ENCODE measurements around the gene METTL1. TPM values are rescaled to one million over a fixed set of nuclear protein-coding genes. Genes with fewer than 3 reads are reported as not detected.

Gene METTL1
- polyA plus RNA-seq, 1 donor from 2014 or later, result 15.9 TPM

DNA sequence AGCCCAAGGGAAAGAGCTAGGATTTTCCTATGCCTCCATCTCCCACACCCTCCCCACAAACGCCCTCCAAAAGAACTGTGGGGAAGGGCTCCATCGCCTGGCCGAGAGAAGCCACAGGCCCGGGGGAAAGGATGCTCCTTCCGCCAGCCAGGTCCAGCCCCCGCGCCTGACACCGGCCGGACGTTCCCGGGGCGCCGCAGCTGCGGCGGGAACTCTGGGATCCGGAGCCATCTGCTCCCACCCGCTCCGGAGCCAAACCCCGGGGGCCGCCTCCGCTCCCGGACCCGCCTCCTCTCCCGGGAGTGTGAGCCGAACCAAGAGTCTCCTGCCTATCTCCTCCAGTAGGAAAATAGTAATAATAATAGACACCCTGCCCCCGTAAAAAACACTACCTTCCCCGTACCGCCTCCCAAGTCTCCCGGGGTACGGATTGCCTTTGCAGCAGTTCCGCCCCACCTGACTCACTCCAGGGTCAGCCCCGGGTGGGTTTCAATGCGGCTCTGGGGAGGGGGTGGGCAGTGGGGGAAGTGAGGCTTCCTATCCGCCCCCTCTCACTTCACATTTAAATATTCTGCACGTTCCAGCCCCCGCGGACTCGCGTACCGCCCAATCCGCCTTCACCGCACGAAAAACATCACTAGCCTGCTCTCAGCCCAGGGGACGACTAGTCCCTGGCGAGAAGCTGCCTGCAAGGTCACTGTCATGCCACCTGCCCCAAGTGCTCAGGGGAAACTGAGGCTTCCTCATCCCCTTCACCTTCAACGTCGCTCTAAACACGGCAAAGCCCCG lies 35.8 kb downstream of the METTL1 start:
- no peaks in the 10 kb centered on the region for H3K9me3 Mint-ChIP-seq
- peaks cover 10 to 20% (median 11%) of the 10 kb centered on the region in 3 donors for H3K4me1 Mint-ChIP-seq
- H3K36me3 Mint-ChIP-seq, result peaks cover 8% of the 10 kb centered on the region
- peaks cover 2% of the 10 kb centered on the region for H3K27me3 Mint-ChIP-seq
- H3K27ac Mint-ChIP-seq, result peak overlapping the region in 1 of 3 donors; percentile 59
- H3K4me3 Mint-ChIP-seq, result no peak overlapping the region

DNA sequence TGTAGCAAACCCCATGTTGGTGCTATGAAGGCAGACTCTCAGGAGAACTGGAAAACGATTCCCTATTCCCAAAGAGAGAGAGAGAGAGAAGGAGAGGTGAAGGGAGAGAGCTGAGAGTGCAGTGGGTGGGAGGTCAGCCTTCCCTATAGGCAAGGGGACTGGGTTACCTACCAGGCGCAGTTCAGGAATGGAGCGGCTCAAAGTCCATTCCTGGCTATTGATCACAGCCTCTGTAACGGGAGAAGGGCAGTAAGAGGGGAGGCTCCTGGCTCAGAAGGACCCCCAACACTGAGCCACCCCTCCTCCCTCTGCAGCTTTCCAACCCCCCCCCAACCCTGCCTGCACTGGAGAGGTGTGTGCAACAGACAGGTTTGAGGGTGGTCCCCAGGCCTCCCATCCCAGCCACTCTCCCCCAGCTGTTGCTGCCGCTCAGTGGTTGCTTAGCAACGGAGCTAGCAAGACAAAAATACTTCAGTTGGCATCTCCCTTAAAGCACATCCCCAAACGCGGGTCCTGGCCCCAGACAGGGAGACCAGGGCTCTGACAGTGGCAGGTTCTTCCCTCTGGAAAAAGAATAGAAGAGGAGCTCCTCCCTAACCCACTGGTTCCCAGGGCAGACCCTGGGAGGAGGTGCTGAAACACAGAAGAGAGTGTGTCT lies 36.6 kb downstream of the METTL1 start:
- H3K36me3 Mint-ChIP-seq, result peaks cover 8% of the 10 kb centered on the region
- H3K4me1 Mint-ChIP-seq, result peaks cover 3 to 14% (median 6%) of the 10 kb centered on the region in 3 donors
- no peaks in the 10 kb centered on the region for H3K27me3 Mint-ChIP-seq
- peak overlapping the region in 1 of 3 donors; percentile 23 for H3K27ac Mint-ChIP-seq
- H3K9me3 Mint-ChIP-seq, result no peaks in the 10 kb centered on the region
- peak overlapping the region in 2 of 4 donors; percentile 25 to 85 for H3K4me3 Mint-ChIP-seq

- peak overlapping the region in 1 of 4 donors; percentile 25 for H3K4me3 Mint-ChIP-seq
- peaks cover 3 to 11% (median 4%) of the 10 kb centered on the region in 3 donors for H3K4me1 Mint-ChIP-seq
- H3K27me3 Mint-ChIP-seq, result no peaks in the 10 kb centered on the region
- H3K27ac Mint-ChIP-seq, result peak overlapping the region in 2 of 3 donors; percentile 23 to 89
- peaks cover 8% of the 10 kb centered on the region for H3K36me3 Mint-ChIP-seq
- no peaks in the 10 kb centered on the region for H3K9me3 Mint-ChIP-seq
These were observed 37.3 kb downstream of the METTL1 start for GRCh38 chr12:57734591-57734990.

DNA sequence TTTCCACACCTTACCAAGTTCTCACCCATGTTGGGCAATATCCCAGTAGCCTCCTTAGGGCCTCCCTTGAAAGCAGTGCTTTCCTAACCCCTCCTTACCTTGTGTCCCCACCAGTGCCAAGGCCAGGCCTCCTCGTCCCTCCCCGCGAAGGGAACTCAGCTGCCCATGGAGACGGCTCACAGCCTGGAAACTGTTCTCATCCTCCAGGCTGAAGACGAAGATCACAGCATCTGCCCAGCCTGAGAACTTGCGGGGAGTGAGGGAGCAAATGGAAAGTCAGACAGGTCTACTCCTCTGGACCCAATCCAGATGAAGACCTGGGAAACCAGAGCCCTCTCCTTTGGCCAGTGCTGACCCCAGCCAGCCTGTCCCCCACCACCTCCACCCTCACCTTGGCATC lies 38.0 kb downstream of the METTL1 start:
- no peak overlapping the region for H3K27ac Mint-ChIP-seq
- peaks cover 8% of the 10 kb centered on the region for H3K36me3 Mint-ChIP-seq
- no peaks in the 10 kb centered on the region for H3K9me3 Mint-ChIP-seq
- no peak overlapping the region for H3K4me3 Mint-ChIP-seq
- H3K27me3 Mint-ChIP-seq, result no peaks in the 10 kb centered on the region
- peaks cover 3 to 5% (median 3%) of the 10 kb centered on the region in 3 donors for H3K4me1 Mint-ChIP-seq

DNA sequence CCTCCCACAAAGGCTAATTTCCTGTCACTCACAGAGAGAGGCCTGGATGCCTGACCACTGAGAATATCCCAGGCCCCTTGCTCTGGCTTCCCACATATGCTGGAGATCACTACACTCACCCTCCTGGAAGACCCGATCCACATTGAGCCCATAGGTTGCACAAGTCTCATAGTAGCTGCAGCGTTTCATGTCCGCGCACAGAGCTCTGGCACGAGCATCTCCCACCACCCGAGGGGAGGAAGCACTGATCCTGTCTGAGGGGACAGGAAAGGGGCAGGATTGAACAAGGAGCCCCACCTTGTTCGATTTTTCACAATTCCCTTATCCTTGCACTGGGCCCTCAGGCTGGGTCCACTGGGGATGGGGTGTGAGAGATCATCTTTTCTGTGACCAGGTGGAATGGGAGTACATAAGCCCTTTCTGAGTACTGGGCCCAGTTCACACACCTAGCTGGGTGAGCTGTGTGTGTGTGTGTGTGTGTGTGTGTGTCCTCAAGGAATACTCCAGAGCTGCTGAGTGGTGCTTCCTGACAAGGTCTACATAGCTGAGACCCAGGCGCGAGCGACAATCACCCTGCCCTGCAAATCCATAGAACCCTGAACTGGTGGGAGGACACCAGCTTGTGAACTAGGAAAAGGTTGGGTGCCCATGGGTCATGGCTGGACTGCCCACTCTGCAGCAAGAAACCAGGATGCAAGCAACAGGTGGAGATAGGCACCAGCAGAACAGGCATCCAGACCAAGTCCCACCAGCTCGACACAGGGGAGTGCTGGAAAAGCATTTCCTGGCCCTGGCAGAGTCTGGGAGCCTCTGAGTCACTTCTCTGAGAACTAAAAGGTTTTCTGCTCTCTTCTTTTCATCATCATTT lies 38.9 kb downstream of the METTL1 start:
- Mint-ChIP-seq H3K27me3 (no peaks in the 10 kb centered on the region), H3K36me3 (peaks cover 8% of the 10 kb centered on the region), H3K9me3 (no peaks in the 10 kb centered on the region), H3K27ac (no peak overlapping the region), H3K4me1 (peaks cover 3 to 6% (median 4%) of the 10 kb centered on the region in 3 donors), H3K4me3 (no peak overlapping the region)

GRCh38 chr12:57732270-57732669 lies 39.6 kb downstream of the METTL1 start:
- Mint-ChIP-seq H3K27me3 (no peaks in the 10 kb centered on the region), H3K36me3 (peaks cover 9% of the 10 kb centered on the region), H3K4me3 (no peak overlapping the region), H3K9me3 (no peaks in the 10 kb centered on the region), H3K27ac (no peak overlapping the region), H3K4me1 (peaks cover 3 to 6% (median 4%) of the 10 kb centered on the region in 3 donors)

- H3K9me3 Mint-ChIP-seq, result no peaks in the 10 kb centered on the region
- H3K27ac Mint-ChIP-seq, result no peak overlapping the region
- no peak overlapping the region for H3K4me3 Mint-ChIP-seq
- no peaks in the 10 kb centered on the region for H3K27me3 Mint-ChIP-seq
- H3K36me3 Mint-ChIP-seq, result peaks cover 9% of the 10 kb centered on the region
- H3K4me1 Mint-ChIP-seq, result peaks cover 2 to 6% (median 3%) of the 10 kb centered on the region in 3 donors
These were observed 40.4 kb downstream of the METTL1 start for GRCh38 chr12:57731411-57732080.

DNA sequence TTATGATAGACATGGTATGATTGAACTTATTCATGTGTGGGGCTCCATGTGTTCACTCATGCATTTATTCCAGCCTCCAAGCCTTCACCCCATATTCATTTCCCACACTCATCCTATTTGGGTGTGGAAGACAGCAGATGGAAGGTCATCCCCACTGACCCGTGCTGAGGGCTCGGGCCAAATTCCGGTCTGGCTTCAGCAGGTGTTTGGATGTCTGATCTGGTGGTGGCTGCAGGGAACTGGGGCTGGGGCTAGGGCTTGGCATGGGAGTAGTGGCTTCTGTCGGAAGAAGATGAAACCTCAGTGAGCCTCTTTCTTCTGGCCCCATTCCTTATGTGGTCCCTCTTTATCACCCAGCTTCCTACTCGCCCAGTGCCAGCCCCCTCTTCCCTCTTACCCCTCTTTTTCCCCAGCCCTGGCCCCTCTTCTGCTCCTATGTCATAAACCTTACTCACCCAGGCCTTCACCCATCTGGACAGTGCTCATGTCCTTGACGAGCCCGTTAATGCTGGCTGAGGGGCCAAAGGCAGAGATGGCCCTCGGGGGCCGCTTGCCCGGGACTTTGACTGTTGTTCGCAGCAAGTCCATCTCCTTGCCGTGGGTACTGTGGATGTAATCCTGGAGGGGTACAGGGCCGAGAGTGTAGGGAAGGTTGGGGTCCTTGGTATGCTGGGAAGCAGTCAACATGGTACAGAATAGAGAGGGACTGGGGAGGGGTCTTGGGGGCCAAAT lies 41.4 kb downstream of the METTL1 start:
- Mint-ChIP-seq H3K27ac (peak overlapping the region in 1 of 3 donors; percentile 59), H3K27me3 (no peaks in the 10 kb centered on the region), H3K9me3 (no peaks in the 10 kb centered on the region), H3K4me3 (no peak overlapping the region), H3K36me3 (peaks cover 12% of the 10 kb centered on the region), H3K4me1 (peaks cover 0 to 8% (median 3%) of the 10 kb centered on the region in 3 donors)

DNA sequence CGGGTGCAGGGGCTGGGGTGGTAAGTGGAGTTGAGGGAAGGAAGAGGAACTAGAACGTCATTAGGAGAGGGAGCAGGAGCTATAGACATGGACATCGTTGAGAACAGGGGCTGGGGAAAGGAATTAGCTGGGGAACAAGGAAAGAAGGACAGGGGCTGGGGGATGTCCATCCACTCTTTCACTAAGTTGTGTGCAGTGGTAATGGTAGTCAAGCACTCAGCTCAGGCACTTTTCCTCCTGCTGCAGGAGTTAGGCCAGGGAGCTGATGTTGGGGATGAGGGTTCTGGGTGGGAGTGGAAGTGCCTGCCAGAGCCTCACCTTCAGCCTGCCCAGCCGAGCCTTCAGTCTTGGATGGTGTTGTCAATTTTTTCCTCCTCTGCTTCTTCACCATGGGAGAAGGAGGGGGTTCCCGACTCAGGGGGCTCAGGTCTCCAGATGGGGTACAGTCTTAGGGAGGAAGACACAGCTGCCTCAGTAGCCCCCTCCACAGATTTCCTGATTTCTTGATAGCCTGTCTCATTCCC lies 42.5 kb downstream of the METTL1 start:
- H3K4me1 Mint-ChIP-seq, result peaks cover 5 to 14% (median 8%) of the 10 kb centered on the region in 3 donors
- peaks cover 6% of the 10 kb centered on the region for H3K36me3 Mint-ChIP-seq
- H3K27ac Mint-ChIP-seq, result peak overlapping the region in 1 of 3 donors; percentile 71
- H3K27me3 Mint-ChIP-seq, result no peaks in the 10 kb centered on the region
- H3K4me3 Mint-ChIP-seq, result no peak overlapping the region
- no peaks in the 10 kb centered on the region for H3K9me3 Mint-ChIP-seq

GRCh38 chr12:57727758-57728395 lies 44.0 kb downstream of the METTL1 start:
- Mint-ChIP-seq H3K9me3 (no peaks in the 10 kb centered on the region), H3K4me3 (peak overlapping the region in 1 of 4 donors; percentile 57), H3K4me1 (peaks cover 8 to 16% (median 12%) of the 10 kb centered on the region in 3 donors), H3K36me3 (peaks cover 4% of the 10 kb centered on the region), H3K27me3 (no peaks in the 10 kb centered on the region), H3K27ac (no peak overlapping the region)

DNA sequence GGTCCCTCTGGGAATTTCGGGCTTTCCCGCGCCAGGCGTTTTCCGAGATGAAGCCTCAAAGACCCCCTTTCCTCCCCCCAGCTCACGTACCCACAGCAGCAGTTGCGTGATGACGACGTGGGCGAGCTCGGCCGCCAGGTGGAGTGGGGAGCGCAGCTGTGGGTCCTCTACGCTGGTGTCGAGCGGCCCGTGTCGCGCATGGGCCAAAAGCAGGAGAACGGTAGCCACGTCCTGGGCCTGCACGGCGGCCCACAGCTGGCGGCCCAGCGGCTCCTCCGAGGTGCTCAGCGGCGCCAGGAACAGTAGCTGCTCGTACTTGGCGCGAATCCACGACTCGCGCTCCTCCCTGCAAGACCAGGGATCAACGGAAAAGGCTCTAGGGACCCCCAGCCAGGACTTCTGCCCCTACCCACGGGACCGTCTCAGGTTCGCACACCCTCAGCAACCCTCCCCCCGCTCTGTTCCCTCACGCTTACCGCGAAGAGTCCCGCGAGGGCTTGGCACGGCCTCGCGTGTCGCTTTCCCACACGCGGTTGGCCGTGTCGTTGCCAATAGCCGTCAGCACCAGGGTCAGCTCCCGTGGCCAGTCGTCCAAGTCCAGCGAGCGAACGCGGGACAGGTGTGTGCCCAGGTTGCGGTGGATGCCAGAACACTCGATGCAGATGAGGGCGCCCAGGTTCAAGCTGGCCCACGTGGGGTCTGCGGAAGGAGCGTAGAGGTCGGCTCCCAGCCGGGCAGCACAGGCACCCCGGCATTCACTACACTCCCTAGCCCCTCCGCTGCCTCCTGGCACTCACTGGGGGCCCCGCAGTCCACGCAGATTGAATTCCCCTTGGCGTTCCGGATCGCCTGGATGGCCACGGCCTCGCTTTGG lies 44.8 kb downstream of the METTL1 start:
- Mint-ChIP-seq H3K36me3 (peaks cover 4% of the 10 kb centered on the region), H3K27me3 (no peaks in the 10 kb centered on the region), H3K27ac (no peak overlapping the region), H3K4me1 (peaks cover 8 to 16% (median 15%) of the 10 kb centered on the region in 3 donors), H3K4me3 (no peak overlapping the region), H3K9me3 (no peaks in the 10 kb centered on the region)

- Mint-ChIP-seq H3K4me3 (peak overlapping the region in 2 of 4 donors; percentile 54 to 90), H3K27ac (no peak overlapping the region), H3K27me3 (no peaks in the 10 kb centered on the region), H3K36me3 (peaks cover 6% of the 10 kb centered on the region), H3K4me1 (peaks cover 8 to 16% (median 15%) of the 10 kb centered on the region in 3 donors), H3K9me3 (no peaks in the 10 kb centered on the region)
These were observed 45.6 kb downstream of the METTL1 start for GRCh38 chr12:57726151-57726883.

Data from IgD-negative memory B cell (primary cell).